ENCODE results near the gene CLASP1. TPM values are rescaled to one million over a fixed set of nuclear protein-coding genes. Genes with fewer than 3 reads are reported as not detected.

Gene CLASP1
- total and polyA plus RNA-seq, 2 donors (not counting 3 experiments of a cell fraction or from before 2014, with no cell fraction given), result 10.0 to 57.9 TPM

- peaks cover 6 to 7% of the 10 kb centered on the region in 2 experiments for H3K36me3 ChIP-seq (ENCODE audit: control insufficient read depth in 2 of 2, extremely low read depth in 1 of 2, insufficient read depth in 2 of 2, low read length in 2 of 2)
- H3K4me2 ChIP-seq (ENCODE audit: insufficient read depth, low read length), result no peak overlapping the region
- H3K4me3 ChIP-seq (replicated peaks in 1 of 3; ENCODE audit: insufficient read depth in 1 of 3, low read depth in 1 of 3, low read length in 3 of 3), result no peak overlapping the region
- TF ChIP-seq EZH2 (IDR thresholded peaks at IDR 0.05; ENCODE audit: borderline replicate concordance, low read depth, low read length, severe bottlenecking) (no peak), POLR2A (IDR thresholded peaks at IDR 0.05; ENCODE audit: low read depth, low read length) (no peak), CTCF (IDR thresholded peaks at IDR 0.05; ENCODE audit: extremely low read depth in 1 of 2, insufficient read depth in 1 of 2, low read depth in 1 of 2, low read length in 2 of 2) (no peak), POLR2AphosphoS5 (IDR thresholded peaks at IDR 0.05; ENCODE audit: insufficient read depth, low read depth, low read length) (no peak), FOS (IDR thresholded peaks at IDR 0.05; ENCODE audit: borderline replicate concordance, insufficient read depth, low read length) (no peak), GATA2 (IDR thresholded peaks at IDR 0.05; ENCODE audit: insufficient read depth, insufficient read length, low read depth, low read length) (no peak), MYC (IDR thresholded peaks at IDR 0.05; ENCODE audit: low read depth, low read length) (no peak), JUN (IDR thresholded peaks at IDR 0.05; ENCODE audit: borderline replicate concordance, insufficient read depth, insufficient read length, low read depth) (no peak), MAX (IDR thresholded peaks at IDR 0.05; ENCODE audit: insufficient read depth, insufficient read length) (no peak)
- H3K79me2 ChIP-seq (ENCODE audit: control insufficient read depth, insufficient read depth, low read length), result no peaks in the 10 kb centered on the region
- no peaks in the 10 kb centered on the region for H3K27me3 ChIP-seq (ENCODE audit: control insufficient read depth in 2 of 2, insufficient read depth in 2 of 2, low read length in 2 of 2)
- dilution Hi-C loops (cut with MboI; ENCODE audit: extremely low pct_ligation_motif_present, low sequenced_read_pairs) (no loop called here), intact Hi-C loops (cut with micrococcal nuclease) (no loop called here)
- DNase-seq (ENCODE audit: low read depth, low spot score) (no peak), FAIRE-seq (no peak)
- H2AFZ ChIP-seq (ENCODE audit: low read depth, low read length), result no peak overlapping the region
- H4K20me1 ChIP-seq (replicated peaks; ENCODE audit: control insufficient read depth, extremely low read depth, insufficient read depth, low read length), result no peaks in the 10 kb centered on the region
- no TSS peak for BruUV-seq (replicated peaks)
- no peaks in the 10 kb centered on the region for H3K9me3 ChIP-seq (replicated peaks; ENCODE audit: control insufficient read depth, insufficient read depth, low read length)
- CTCF ChIA-PET, result interaction anchor here (1.0 to 1.6 kb wide), 2 partner anchors 10 to 12 kb away, joined by 3 to 10 read pairs; partner anchors contain the start of gene RNU4ATAC
- no peaks in the 10 kb centered on the region for H3K9me1 ChIP-seq (replicated peaks; ENCODE audit: control insufficient read depth, extremely low read depth, insufficient read depth, low read length)
- no peaks in the 10 kb centered on the region for H3K4me1 ChIP-seq (ENCODE audit: control insufficient read depth, extremely low read depth, insufficient read depth, low read length)
- H3K27ac ChIP-seq (ENCODE audit: insufficient read depth, low read depth, low read length), result no peak overlapping the region
- H3K9ac ChIP-seq (replicated peaks; ENCODE audit: extremely low read depth, insufficient read depth, low read length), result no peak overlapping the region
- POLR2A ChIA-PET, result interaction anchor here (1.5 kb wide), 1 partner anchor 10 kb away, joined by 8 read pairs; the partner anchor contains the start of gene RNU4ATAC
These were observed 128.6 kb downstream of the CLASP1 start for GRCh38 chr2:121520641-121520994.

Measured in endothelial cell of umbilical vein (primary cell).